WTC11 (cell line): ENCODE results near the gene MANBA. TPM values are rescaled to one million over a fixed set of nuclear protein-coding genes. Genes with fewer than 3 reads are reported as not detected.

Source experiments
- ATAC-seq: fragments of 200-7000 bp; cut with Tn5 transposase; 2 replicates; pipeline ENCODE4 v1.10.0; 2021; ENCODE audit warnings: mild to moderate bottlenecking, moderate library complexity
- CTCF ChIA-PET: fragments of 300-600 bp; sonication (Branson Sonifier 250); formaldehyde crosslinking; loops from one replicate; lab custom pipeline; 2021; ENCODE audit warnings: antibody characterized with exemption; lab: Charles Lee
- POLR2A ChIA-PET: fragments of 350-600 bp; sonication (Branson Sonifier 250); formaldehyde crosslinking; loops from one replicate; lab custom pipeline; 2021; ENCODE audit warnings: antibody characterized with exemption; lab: Charles Lee
- DNase-seq: peaks from one replicate; pipeline ENCODE4 v3.0.0; 2021; ENCODE audit warnings: low spot score
- H3K27ac Mint-ChIP-seq: 2 replicates; pipeline ENCODE4 v1.8.0; 2021; ENCODE audit warnings: mixed read lengths
- H3K27me3 Mint-ChIP-seq: 2 replicates; pipeline ENCODE4 v1.8.0; 2021; ENCODE audit warnings: low read depth, mild to moderate bottlenecking, moderate library complexity, mixed read lengths
- H3K36me3 Mint-ChIP-seq: 2 replicates; pipeline ENCODE4 v1.8.0; 2021; ENCODE audit warnings: mixed read lengths
- H3K4me1 Mint-ChIP-seq: 2 replicates; pipeline ENCODE4 v1.8.0; 2022; ENCODE audit warnings: mixed read lengths
- H3K4me3 Mint-ChIP-seq: 2 replicates; pipeline ENCODE4 v1.8.0; 2021; ENCODE audit warnings: mild to moderate bottlenecking, moderate library complexity, mixed read lengths
- H3K9me3 Mint-ChIP-seq: 2 replicates; pipeline ENCODE4 v1.8.0; 2021; ENCODE audit warnings: mixed read lengths
- ATF1 ChIP-seq: sonication (generic); formaldehyde crosslinking; IDR thresholded peaks from 2 replicates; pipeline ENCODE4 v1.8.1; 2023; ENCODE audit warnings: mild to moderate bottlenecking, moderate library complexity, missing genetic modification reagents
- CBFB ChIP-seq: sonication (generic); formaldehyde crosslinking; IDR thresholded peaks from 2 replicates; pipeline ENCODE4 v1.8.1; 2022; ENCODE audit warnings: mild to moderate bottlenecking, low read depth, missing genetic modification reagents
- CREB1 ChIP-seq: sonication (generic); formaldehyde crosslinking; IDR thresholded peaks from 2 replicates; pipeline ENCODE4 v1.8.0; 2023; ENCODE audit warnings: mild to moderate bottlenecking, missing genetic modification reagents
- CREM ChIP-seq: sonication (generic); formaldehyde crosslinking; IDR thresholded peaks from 2 replicates; pipeline ENCODE4 v1.8.1; 2022; ENCODE audit warnings: mild to moderate bottlenecking, missing genetic modification reagents, moderate library complexity
- FOXJ3 ChIP-seq: sonication (generic); formaldehyde crosslinking; IDR thresholded peaks from 2 replicates; pipeline ENCODE4 v1.9.0; 2021; ENCODE audit warnings: missing genetic modification reagents, mild to moderate bottlenecking, borderline replicate concordance
- GABPB1 ChIP-seq: sonication (generic); formaldehyde crosslinking; IDR thresholded peaks from 2 replicates; pipeline ENCODE4 v1.8.1; 2023; ENCODE audit warnings: mild to moderate bottlenecking, missing genetic modification reagents
- GRHL2 ChIP-seq: fragments of 250-450 bp; sonication (Bioruptor Pico); IDR thresholded peaks from 2 replicates; pipeline ENCODE4 v1.8.0; 2022; ENCODE audit warnings: mild to moderate bottlenecking, moderate library complexity; ENCODE audit not compliant: insufficient replicate concordance, severe bottlenecking
- IRF2 ChIP-seq: sonication (generic); formaldehyde crosslinking; IDR thresholded peaks from 2 replicates; pipeline ENCODE4 v1.8.0; 2022; ENCODE audit warnings: low read depth, missing genetic modification reagents, borderline replicate concordance
- MYBL2 ChIP-seq: sonication (generic); formaldehyde crosslinking; IDR thresholded peaks from 2 replicates; pipeline ENCODE4 v1.8.1; 2023; ENCODE audit warnings: mild to moderate bottlenecking, moderate library complexity, missing genetic modification reagents
- NR1H2 ChIP-seq: sonication (generic); formaldehyde crosslinking; IDR thresholded peaks from 2 replicates; pipeline ENCODE4 v1.9.0; 2021; ENCODE audit warnings: mild to moderate bottlenecking, moderate library complexity, missing genetic modification reagents
- NR2C2 ChIP-seq: sonication (generic); formaldehyde crosslinking; IDR thresholded peaks from 2 replicates; pipeline ENCODE4 v1.8.0; 2022; ENCODE audit warnings: mild to moderate bottlenecking, missing genetic modification reagents
- SMAD3 ChIP-seq: sonication (generic); formaldehyde crosslinking; IDR thresholded peaks from 2 replicates; pipeline ENCODE4 v1.8.0; 2022; ENCODE audit warnings: missing genetic modification reagents, mild to moderate bottlenecking, borderline replicate concordance
- SMAD4 ChIP-seq: sonication (generic); formaldehyde crosslinking; IDR thresholded peaks from 2 replicates; pipeline ENCODE4 v1.8.0; 2022; ENCODE audit warnings: mild to moderate bottlenecking, missing genetic modification reagents
- TEAD4 ChIP-seq: sonication (generic); formaldehyde crosslinking; IDR thresholded peaks from 2 replicates; pipeline ENCODE4 v1.8.0; 2022; ENCODE audit warnings: mild to moderate bottlenecking, missing genetic modification reagents
- ZBTB43 ChIP-seq: sonication (generic); formaldehyde crosslinking; IDR thresholded peaks from 2 replicates; pipeline ENCODE4 v1.8.1; 2023; ENCODE audit warnings: mild to moderate bottlenecking, missing genetic modification reagents
- ZNF121 ChIP-seq: sonication (generic); formaldehyde crosslinking; IDR thresholded peaks from 2 replicates; pipeline ENCODE4 v1.8.0; 2023; ENCODE audit warnings: missing genetic modification reagents
- ZNF138 ChIP-seq: sonication (generic); formaldehyde crosslinking; conservative IDR thresholded peaks from 2 replicates; pipeline ENCODE4 v1.8.1; 2022; ENCODE audit warnings: mild to moderate bottlenecking, moderate library complexity, missing genetic modification reagents
- ZNF219 ChIP-seq: sonication (generic); formaldehyde crosslinking; IDR thresholded peaks from 2 replicates; pipeline ENCODE4 v1.8.0; 2023; ENCODE audit warnings: missing genetic modification reagents, mild to moderate bottlenecking, borderline replicate concordance
- ZNF317 ChIP-seq: sonication (generic); formaldehyde crosslinking; IDR thresholded peaks from 2 replicates; pipeline ENCODE4 v1.8.1; 2023; ENCODE audit warnings: low read depth, mild to moderate bottlenecking, moderate library complexity, missing genetic modification reagents, borderline replicate concordance
- ZNF671 ChIP-seq: fragments of 250-450 bp; sonication (Bioruptor Pico); IDR thresholded peaks from 2 replicates; pipeline ENCODE4 v1.8.0; 2021; ENCODE audit warnings: mild to moderate bottlenecking
- total RNA-seq: library from RNA; stranded (reverse); gene quantifications from 3 replicates; pipeline ENCODE4 v1.2.3, GENCODE V29; 2021
- TF ChIP-seq, protein P1 (sequence below): sonication (generic); formaldehyde crosslinking; IDR thresholded peaks from 2 replicates; pipeline ENCODE4 v1.8.1; 2023; ENCODE audit warnings: mild to moderate bottlenecking, moderate library complexity, missing genetic modification reagents
- TF ChIP-seq, protein P2 (sequence below): fragments of 250-450 bp; sonication (Bioruptor Pico); IDR thresholded peaks from 2 replicates; pipeline ENCODE4 v1.9.0; 2021; ENCODE audit warnings: mild to moderate bottlenecking, borderline replicate concordance
- TF ChIP-seq, protein P3 (sequence below): fragments of 250-450 bp; sonication (Bioruptor Pico); IDR thresholded peaks from 2 replicates; pipeline ENCODE4 v1.9.0; 2021; ENCODE audit warnings: mild to moderate bottlenecking
- TF ChIP-seq, protein P4 (sequence below): sonication (generic); formaldehyde crosslinking; IDR thresholded peaks from 2 replicates; pipeline ENCODE4 v1.8.0; 2022; ENCODE audit warnings: mild to moderate bottlenecking, missing genetic modification reagents

Gene MANBA
- total RNA-seq, 1 experiment from 2014 or later: 35.1 TPM

- Mint-ChIP-seq H3K4me3 (no peak overlapping the region), H3K4me1 (no peaks in the 10 kb centered on the region), H3K9me3 (no peaks in the 10 kb centered on the region; the same call in 1 of the 2 replicates), H3K27ac (no peak overlapping the region), H3K36me3 (peaks cover 9% of the 10 kb centered on the region), H3K27me3 (no peaks in the 10 kb centered on the region)
- CTCF ChIA-PET: no interaction called here
- no peak for TF ChIP-seq ZNF671 (CRISPR knock-in tag)
- no peak for TF ChIP-seq GABPB1 (CRISPR knock-in tag)
- TF ChIP-seq, protein P1, sequence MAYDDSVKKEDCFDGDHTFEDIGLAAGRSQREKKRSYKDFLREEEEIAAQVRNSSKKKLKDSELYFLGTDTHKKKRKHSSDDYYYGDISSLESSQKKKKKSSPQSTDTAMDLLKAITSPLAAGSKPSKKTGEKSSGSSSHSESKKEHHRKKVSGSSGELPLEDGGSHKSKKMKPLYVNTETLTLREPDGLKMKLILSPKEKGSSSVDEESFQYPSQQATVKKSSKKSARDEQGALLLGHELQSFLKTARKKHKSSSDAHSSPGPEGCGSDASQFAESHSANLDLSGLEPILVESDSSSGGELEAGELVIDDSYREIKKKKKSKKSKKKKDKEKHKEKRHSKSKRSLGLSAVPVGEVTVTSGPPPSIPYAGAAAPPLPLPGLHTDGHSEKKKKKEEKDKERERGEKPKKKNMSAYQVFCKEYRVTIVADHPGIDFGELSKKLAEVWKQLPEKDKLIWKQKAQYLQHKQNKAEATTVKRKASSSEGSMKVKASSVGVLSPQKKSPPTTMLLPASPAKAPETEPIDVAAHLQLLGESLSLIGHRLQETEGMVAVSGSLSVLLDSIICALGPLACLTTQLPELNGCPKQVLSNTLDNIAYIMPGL (CRISPR knock-in tag): no peak
- no peak for TF ChIP-seq ZNF138 (CRISPR knock-in tag)
- POLR2A ChIA-PET: no interaction called here
- DNase-seq (no peak), ATAC-seq (no peak)
Measured at GRCh38 chr4:102687373-102687981, 73.3 kb downstream of the MANBA start.

- ChIA-PET CTCF (no interaction called here), POLR2A (no interaction called here)
- no peaks in the 10 kb centered on the region for H3K27me3 Mint-ChIP-seq
- no peak for ATAC-seq
- no peak overlapping the region for H3K4me3 Mint-ChIP-seq
- H3K27ac Mint-ChIP-seq: no peak overlapping the region
- peaks cover 10% of the 10 kb centered on the region for H3K36me3 Mint-ChIP-seq
- no peaks in the 10 kb centered on the region for H3K4me1 Mint-ChIP-seq
- no peak for DNase-seq
- H3K9me3 Mint-ChIP-seq: no peaks in the 10 kb centered on the region; the same call in 1 of the 2 replicates
- no peak for TF ChIP-seq TEAD4 (CRISPR knock-in tag)
- no peak for TF ChIP-seq SMAD3 (CRISPR knock-in tag)
- TF ChIP-seq NR2C2 (CRISPR knock-in tag): no peak
- TF ChIP-seq ZNF121 (CRISPR knock-in tag): no peak
- no peak for TF ChIP-seq ATF1 (CRISPR knock-in tag)
- no peak for TF ChIP-seq SMAD4 (CRISPR knock-in tag)
- no peak for TF ChIP-seq ZNF317
- TF ChIP-seq IRF2 (CRISPR knock-in tag): no peak
- TF ChIP-seq, protein P2, sequence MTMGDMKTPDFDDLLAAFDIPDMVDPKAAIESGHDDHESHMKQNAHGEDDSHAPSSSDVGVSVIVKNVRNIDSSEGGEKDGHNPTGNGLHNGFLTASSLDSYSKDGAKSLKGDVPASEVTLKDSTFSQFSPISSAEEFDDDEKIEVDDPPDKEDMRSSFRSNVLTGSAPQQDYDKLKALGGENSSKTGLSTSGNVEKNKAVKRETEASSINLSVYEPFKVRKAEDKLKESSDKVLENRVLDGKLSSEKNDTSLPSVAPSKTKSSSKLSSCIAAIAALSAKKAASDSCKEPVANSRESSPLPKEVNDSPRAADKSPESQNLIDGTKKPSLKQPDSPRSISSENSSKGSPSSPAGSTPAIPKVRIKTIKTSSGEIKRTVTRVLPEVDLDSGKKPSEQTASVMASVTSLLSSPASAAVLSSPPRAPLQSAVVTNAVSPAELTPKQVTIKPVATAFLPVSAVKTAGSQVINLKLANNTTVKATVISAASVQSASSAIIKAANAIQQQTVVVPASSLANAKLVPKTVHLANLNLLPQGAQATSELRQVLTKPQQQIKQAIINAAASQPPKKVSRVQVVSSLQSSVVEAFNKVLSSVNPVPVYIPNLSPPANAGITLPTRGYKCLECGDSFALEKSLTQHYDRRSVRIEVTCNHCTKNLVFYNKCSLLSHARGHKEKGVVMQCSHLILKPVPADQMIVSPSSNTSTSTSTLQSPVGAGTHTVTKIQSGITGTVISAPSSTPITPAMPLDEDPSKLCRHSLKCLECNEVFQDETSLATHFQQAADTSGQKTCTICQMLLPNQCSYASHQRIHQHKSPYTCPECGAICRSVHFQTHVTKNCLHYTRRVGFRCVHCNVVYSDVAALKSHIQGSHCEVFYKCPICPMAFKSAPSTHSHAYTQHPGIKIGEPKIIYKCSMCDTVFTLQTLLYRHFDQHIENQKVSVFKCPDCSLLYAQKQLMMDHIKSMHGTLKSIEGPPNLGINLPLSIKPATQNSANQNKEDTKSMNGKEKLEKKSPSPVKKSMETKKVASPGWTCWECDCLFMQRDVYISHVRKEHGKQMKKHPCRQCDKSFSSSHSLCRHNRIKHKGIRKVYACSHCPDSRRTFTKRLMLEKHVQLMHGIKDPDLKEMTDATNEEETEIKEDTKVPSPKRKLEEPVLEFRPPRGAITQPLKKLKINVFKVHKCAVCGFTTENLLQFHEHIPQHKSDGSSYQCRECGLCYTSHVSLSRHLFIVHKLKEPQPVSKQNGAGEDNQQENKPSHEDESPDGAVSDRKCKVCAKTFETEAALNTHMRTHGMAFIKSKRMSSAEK (CRISPR knock-in tag): no peak
- TF ChIP-seq MYBL2 (CRISPR knock-in tag): no peak
- no peak for TF ChIP-seq CBFB (CRISPR knock-in tag)
- TF ChIP-seq, protein P3, sequence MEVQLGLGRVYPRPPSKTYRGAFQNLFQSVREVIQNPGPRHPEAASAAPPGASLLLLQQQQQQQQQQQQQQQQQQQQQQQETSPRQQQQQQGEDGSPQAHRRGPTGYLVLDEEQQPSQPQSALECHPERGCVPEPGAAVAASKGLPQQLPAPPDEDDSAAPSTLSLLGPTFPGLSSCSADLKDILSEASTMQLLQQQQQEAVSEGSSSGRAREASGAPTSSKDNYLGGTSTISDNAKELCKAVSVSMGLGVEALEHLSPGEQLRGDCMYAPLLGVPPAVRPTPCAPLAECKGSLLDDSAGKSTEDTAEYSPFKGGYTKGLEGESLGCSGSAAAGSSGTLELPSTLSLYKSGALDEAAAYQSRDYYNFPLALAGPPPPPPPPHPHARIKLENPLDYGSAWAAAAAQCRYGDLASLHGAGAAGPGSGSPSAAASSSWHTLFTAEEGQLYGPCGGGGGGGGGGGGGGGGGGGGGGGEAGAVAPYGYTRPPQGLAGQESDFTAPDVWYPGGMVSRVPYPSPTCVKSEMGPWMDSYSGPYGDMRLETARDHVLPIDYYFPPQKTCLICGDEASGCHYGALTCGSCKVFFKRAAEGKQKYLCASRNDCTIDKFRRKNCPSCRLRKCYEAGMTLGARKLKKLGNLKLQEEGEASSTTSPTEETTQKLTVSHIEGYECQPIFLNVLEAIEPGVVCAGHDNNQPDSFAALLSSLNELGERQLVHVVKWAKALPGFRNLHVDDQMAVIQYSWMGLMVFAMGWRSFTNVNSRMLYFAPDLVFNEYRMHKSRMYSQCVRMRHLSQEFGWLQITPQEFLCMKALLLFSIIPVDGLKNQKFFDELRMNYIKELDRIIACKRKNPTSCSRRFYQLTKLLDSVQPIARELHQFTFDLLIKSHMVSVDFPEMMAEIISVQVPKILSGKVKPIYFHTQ (CRISPR knock-in tag): no peak
- TF ChIP-seq NR1H2 (CRISPR knock-in tag): no peak
- TF ChIP-seq CREM: no peak
- no peak for TF ChIP-seq CREB1 (CRISPR knock-in tag)
- no peak for TF ChIP-seq ZNF219
- no peak for TF ChIP-seq ZBTB43 (CRISPR knock-in tag)
- no peak for TF ChIP-seq GRHL2
- TF ChIP-seq FOXJ3 (CRISPR knock-in tag): no peak
- TF ChIP-seq, protein P4, sequence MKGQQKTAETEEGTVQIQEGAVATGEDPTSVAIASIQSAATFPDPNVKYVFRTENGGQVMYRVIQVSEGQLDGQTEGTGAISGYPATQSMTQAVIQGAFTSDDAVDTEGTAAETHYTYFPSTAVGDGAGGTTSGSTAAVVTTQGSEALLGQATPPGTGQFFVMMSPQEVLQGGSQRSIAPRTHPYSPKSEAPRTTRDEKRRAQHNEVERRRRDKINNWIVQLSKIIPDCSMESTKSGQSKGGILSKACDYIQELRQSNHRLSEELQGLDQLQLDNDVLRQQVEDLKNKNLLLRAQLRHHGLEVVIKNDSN (CRISPR knock-in tag): no peak
Measured at GRCh38 chr4:102685768-102686167, 75.0 kb downstream of the MANBA start.
